Psoas muscle (tissue), 8 donors: Measurements from ENCODE around the gene CA12. TPM values are rescaled to one million over a fixed set of nuclear protein-coding genes. Genes with fewer than 3 reads are reported as not detected.
A peak's percentile ranks its signal among the peaks of the same experiment; 100 is the strongest.

Source experiments
- ATAC-seq, 4 donors: fragments of 200-7000 bp; cut with Tn5 transposase; one replicate each; pipeline ENCODE4 v1.9.1; 2020; ENCODE audit warnings: moderate library complexity in 3 of 4, mild to moderate bottlenecking in 2 of 4
- DNase-seq, 2 donors: peaks; one replicate each; pipeline ENCODE4 v3.0.0-alpha.2; 2020
- H3K27ac ChIP-seq: fragments of 200-600 bp; one replicate; pipeline ENCODE4 v1.8.0; 2022
- H3K27me3 ChIP-seq, 3 donors: fragments of 200-600 bp in 1 of 3; one replicate each; pipeline versions ENCODE4 v1.6.1 to v1.8.0; 2013 to 2022; ENCODE audit warnings: low read length in 2 of 3, mild to moderate bottlenecking in 2 of 3, moderate library complexity in 1 of 3; ENCODE audit not compliant: insufficient read depth in 3 of 3
- H3K36me3 ChIP-seq, 2 donors: fragments of 200-600 bp in 1 of 2; one replicate each; pipeline versions ENCODE4 v1.6.1 to v1.8.0; 2013 to 2022; ENCODE audit warnings: low read depth in 1 of 2, mild to moderate bottlenecking in 1 of 2, moderate library complexity in 1 of 2; ENCODE audit not compliant: insufficient read depth in 1 of 2
- H3K4me1 ChIP-seq: fragments of 200-600 bp; one replicate; pipeline ENCODE4 v1.8.0; 2022
- H3K4me3 ChIP-seq: fragments of 200-600 bp; one replicate; pipeline ENCODE4 v1.8.0; 2022; ENCODE audit warnings: mild to moderate bottlenecking
- H3K9me3 ChIP-seq: fragments of 200-600 bp; one replicate; pipeline ENCODE4 v1.8.0; 2022
- CTCF ChIP-seq: fragments of 200-600 bp; IDR thresholded peaks from one replicate; pipeline ENCODE4 v1.8.0; 2022; ENCODE audit warnings: antibody characterized with exemption
- WGBS, 3 donors: extraction: QIAGEN DNeasy Blood & Tissue Kit; methylation state at CpG; one replicate each; pipeline versions ENCODE4 v1.1.6 to v1.1.7; 2013; 5-methylcytosine and 5-hydroxymethylcytosine counted together
- intact Hi-C, 2 donors: fragments of 100-400 bp; cut with DNase I; formaldehyde crosslinking; loops; one replicate each; pipeline versions ENCODE4 v1.11.0 to v1.14.2; 2022
- polyA plus RNA-seq, 3 donors: library from polyadenylated mRNA; stranded (reverse); fragments of 200-250 nt; gene quantifications; one replicate each; pipeline ENCODE4 v1.2.3, GENCODE V29; 2013
- total RNA-seq, 4 donors: library from RNA; stranded (reverse); fragmentation: NEBNext Ultra II Directional in 2 of 4; extraction: Animal tissue kit (Norgen Biotek cat#: 25700) in 2 of 4; gene quantifications; one replicate each; pipeline versions ENCODE4 v1.2.1 to v1.2.4, GENCODE V29; 2021 to 2023
- donor health status: healthy with polysubstance abuse.
- donor health status: DM: no; HTN: no; CAD: no; lungs with moderate emphysema.
- donor health status: Bipolar disorder and iron deficiency.
- donor health status: healthy.
- donor health status: DM: yes; HTN: yes; CAD: no.
- donor health status: DM: no; HTN: no; CAD: no.
- donor health status: DM: no; HTN: no; CAD: no.
- donor health status: DM: yes; HTN: yes; CAD: no.

The CA12 gene
- total and polyA plus RNA-seq, 7 donors, result 0.01 to 0.25 (median 0.16) TPM

- TF ChIP-seq CTCF, result no peak
- H3K27me3 ChIP-seq, result no peaks in the 10 kb centered on the region
- 0 to 1% (median 0%) methylated on average over 41 to 102 of the region's 102 CpGs for WGBS, 3 donors
- peak within 1 kb of the TSS; percentile 84 for H3K27ac ChIP-seq
- H3K36me3 ChIP-seq, result peaks cover 0 to 10% of the 10 kb centered on the region in 2 donors
- H3K9me3 ChIP-seq, result no peaks in the 10 kb centered on the region
- intact Hi-C loops, result loop anchor here in 1 of 2 donors (5.0 to 10.0 kb wide), 2 partner anchors 85 to 122 kb away; partner anchors contain the start of gene RPS27L
- DNase-seq, result peak; percentile 85 to 91
- H3K4me3 ChIP-seq, result peak within 1 kb of the TSS; percentile 91
- peak; percentile 89 to 94 (median 91) for ATAC-seq
- H3K4me1 ChIP-seq, result no peaks in the 10 kb centered on the region
Observed at GRCh38 chr15:63277038-63277892, 104.4 kb downstream of the CA12 start, which contains the start of gene APH1B. Gene APH1B (plus strand): TSS chr15:63277605. CDS start chr15:63277624, 19 bp downstream.

GRCh38 chr15:63276342-63277037, 105.2 kb downstream of the CA12 start:
- no peaks in the 10 kb centered on the region for H3K9me3 ChIP-seq
- peak overlapping the region; percentile 91 for H3K4me3 ChIP-seq
- no peak for TF ChIP-seq CTCF
- H3K4me1 ChIP-seq, result no peaks in the 10 kb centered on the region
- peaks cover 0 to 10% of the 10 kb centered on the region in 2 donors for H3K36me3 ChIP-seq
- H3K27me3 ChIP-seq, result no peaks in the 10 kb centered on the region
- H3K27ac ChIP-seq, result peak overlapping the region; percentile 84
- WGBS, 3 donors, result 24 to 28% (median 26%) methylated on average over 11 of the region's 11 CpGs
- peak; percentile 10 to 29 (median 22) for ATAC-seq
- no peak for DNase-seq
- intact Hi-C loops, result loop anchor here in 1 of 2 donors (5.0 to 10.0 kb wide), 2 partner anchors 84 to 122 kb away; partner anchors contain the start of gene RPS27L

GRCh38 chr15:63274427-63274826, 107.2 kb downstream of the CA12 start:
- H3K27me3 ChIP-seq, result no peaks in the 10 kb centered on the region

More at GRCh38 chr15:63274427-63274826, 107.2 kb downstream of the CA12 start:
- intact Hi-C loops, result loop anchor here in 1 of 2 donors (10.0 kb wide), 1 partner anchor 120 kb away; the partner anchor contains the start of gene RPS27L
- Histone ChIP-seq H3K36me3 (no peaks in the 10 kb centered on the region), H3K9me3 (no peaks in the 10 kb centered on the region), H3K4me1 (no peaks in the 10 kb centered on the region), H3K27ac (no peak overlapping the region), H3K4me3 (no peak overlapping the region)
- ATAC-seq (no peak), DNase-seq (no peak)
- no peak for TF ChIP-seq CTCF
- 88 to 90% (median 89%) methylated on average over 3 of the region's 3 CpGs for WGBS, 3 donors

Other genes with a start within 250 kb of the CA12 start
- gene RPS27L, start 224.4 kb downstream of the CA12 start, total RNA-seq, result 100 to 1,000 TPM in 3 of 4 donors, 10 to 100 TPM in 1; 97.0 to 169 (median 132) TPM
- gene RPS27L, start 224.4 kb downstream of the CA12 start, polyA plus RNA-seq, result 100 to 1,000 TPM in 2 of 3 donors, 10 to 100 TPM in 1; 33.1 to 186 (median 108) TPM
- 10 to 100 TPM in 1 of 4 donors, 1 to 10 TPM in 3; 5.4 to 18.1 (median 8.4) TPM for gene RAB8B, start 192.2 kb downstream of the CA12 start, total RNA-seq
- gene RAB8B, start 192.2 kb downstream of the CA12 start, polyA plus RNA-seq, result 1 to 10 TPM; 2.5 to 5.0 (median 4.6) TPM
- gene APH1B, start 104.2 kb downstream of the CA12 start, total RNA-seq, result 1 to 10 TPM; 3.8 to 7.0 (median 4.6) TPM
- 1 to 10 TPM; 1.2 to 2.8 (median 1.4) TPM for gene APH1B, start 104.2 kb downstream of the CA12 start, polyA plus RNA-seq
- gene USP3, start 122.7 kb upstream of the CA12 start, total RNA-seq, result 10 to 100 TPM in 3 of 4 donors, 1 to 10 TPM in 1; 9.4 to 13.6 (median 12.1) TPM
- gene USP3, start 122.7 kb upstream of the CA12 start, polyA plus RNA-seq, result 10 to 100 TPM; 10.1 to 11.5 (median 10.9) TPM
- gene FBXL22, start 215.5 kb upstream of the CA12 start, total RNA-seq, result 1 to 10 TPM in 1 of 4 donors, under 1 TPM in 3; 0.27 to 6.6 (median 0.63) TPM
- under 1 TPM; 0.17 to 0.66 (median 0.35) TPM for gene FBXL22, start 215.5 kb upstream of the CA12 start, polyA plus RNA-seq